Measurements from ENCODE around the gene HOXA13. TPM values are rescaled to one million over a fixed set of nuclear protein-coding genes. Genes with fewer than 3 reads are reported as not detected.
A peak's percentile ranks its signal among the peaks of the same experiment; 100 is the strongest.

Gene HOXA13
- total and polyA plus RNA-seq, 2 experiments from 2014 or later, result not detected

DNA sequence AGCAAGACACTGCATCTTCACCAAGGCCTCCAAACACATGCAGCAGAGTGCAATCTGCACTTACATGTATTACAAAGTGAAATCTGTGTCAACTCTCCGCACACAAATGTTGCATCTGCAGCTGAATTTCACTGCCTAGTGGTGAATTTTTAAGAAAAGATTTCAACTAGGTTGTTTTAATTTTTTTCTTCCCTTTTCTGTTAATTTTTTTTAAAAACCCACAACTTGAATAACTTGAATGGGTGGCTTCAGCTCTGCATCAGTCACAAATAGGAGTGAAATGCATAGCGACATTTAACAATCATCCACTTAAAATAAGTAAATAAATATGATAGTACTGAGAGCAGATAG, 5.9 kb downstream of the HOXA13 start:
- Histone ChIP-seq H2AFZ (no peak overlapping the region), H3K4me2 (no peak overlapping the region), H3K27ac (ENCODE audit: low read depth) (no peak overlapping the region), H3K4me1 (ENCODE audit: insufficient read depth) (peaks cover 26% of the 10 kb centered on the region), H3K4me3 (no peak overlapping the region), H4K20me1 (replicated peaks; ENCODE audit: insufficient read depth) (peaks cover 33% of the 10 kb centered on the region), H3F3A (replicated peaks; ENCODE audit: low read depth) (peaks cover 32% of the 10 kb centered on the region), H3K9me2 (ENCODE audit: insufficient read depth) (no peaks in the 10 kb centered on the region), H3K27me3 (ENCODE audit: insufficient read depth) (peaks cover 100% of the 10 kb centered on the region), H3K79me2 (replicated peaks; ENCODE audit: insufficient read depth) (no peaks in the 10 kb centered on the region), H3K36me3 (ENCODE audit: insufficient read depth) (no peaks in the 10 kb centered on the region)
- DNase-seq (ENCODE audit: low spot score) (no peak), ATAC-seq (no peak)
- H3K9me3 Mint-ChIP-seq, result no peaks in the 10 kb centered on the region
- H3K4me3 Mint-ChIP-seq, result no peak overlapping the region
- peaks cover 12% of the 10 kb centered on the region for H3K4me1 Mint-ChIP-seq
- no peak overlapping the region for H3K27ac Mint-ChIP-seq
- H3K27me3 Mint-ChIP-seq (ENCODE audit: insufficient read depth, low read depth, poor library complexity), result peaks cover 95% of the 10 kb centered on the region
- TF ChIP-seq, protein P1, sequence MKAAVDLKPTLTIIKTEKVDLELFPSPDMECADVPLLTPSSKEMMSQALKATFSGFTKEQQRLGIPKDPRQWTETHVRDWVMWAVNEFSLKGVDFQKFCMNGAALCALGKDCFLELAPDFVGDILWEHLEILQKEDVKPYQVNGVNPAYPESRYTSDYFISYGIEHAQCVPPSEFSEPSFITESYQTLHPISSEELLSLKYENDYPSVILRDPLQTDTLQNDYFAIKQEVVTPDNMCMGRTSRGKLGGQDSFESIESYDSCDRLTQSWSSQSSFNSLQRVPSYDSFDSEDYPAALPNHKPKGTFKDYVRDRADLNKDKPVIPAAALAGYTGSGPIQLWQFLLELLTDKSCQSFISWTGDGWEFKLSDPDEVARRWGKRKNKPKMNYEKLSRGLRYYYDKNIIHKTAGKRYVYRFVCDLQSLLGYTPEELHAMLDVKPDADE (IDR thresholded peaks at IDR 0.05), result no peak
- TF ChIP-seq EZH2 (IDR thresholded peaks at IDR 0.05; ENCODE audit: low read depth, unreplicated experiment), result peak; percentile 5
- H3K36me3 Mint-ChIP-seq (ENCODE audit: low read depth), result no peaks in the 10 kb centered on the region

DNA sequence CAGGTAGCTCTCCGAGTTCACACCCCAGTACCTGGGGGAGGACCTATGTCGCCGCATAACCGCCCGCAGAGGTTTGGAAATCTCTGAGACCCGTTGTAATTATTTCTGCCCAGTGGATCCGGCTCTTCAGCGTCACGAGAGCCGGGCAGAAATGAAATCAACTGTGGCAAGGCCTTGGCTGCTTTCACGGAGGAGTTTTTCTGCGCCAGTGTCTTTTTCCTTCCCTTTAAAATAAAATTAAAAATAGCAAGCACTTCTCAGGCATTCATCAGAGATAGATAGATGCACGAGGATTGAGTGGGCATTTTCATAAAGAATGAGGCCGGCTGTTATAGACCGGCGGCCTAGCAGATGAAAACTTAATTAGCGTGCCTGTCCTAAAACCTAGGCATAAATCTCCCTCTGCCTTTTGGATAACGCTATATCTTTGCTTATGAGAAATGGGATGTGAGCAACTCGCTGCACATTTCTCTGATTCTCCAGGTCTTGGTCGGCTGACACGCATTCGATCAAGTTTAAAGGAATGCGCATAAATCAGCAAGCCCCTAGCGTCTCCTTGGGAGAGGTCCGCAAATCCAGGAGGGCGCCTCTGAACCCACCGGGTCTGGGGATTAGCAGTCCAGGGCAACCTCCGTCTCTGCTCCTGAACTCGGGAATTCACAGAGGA, 6.4 kb downstream of the HOXA13 start:
- Mint-ChIP-seq H3K4me3 (no peak overlapping the region), H3K4me1 (peaks cover 15% of the 10 kb centered on the region), H3K27ac (no peak overlapping the region), H3K27me3 (ENCODE audit: insufficient read depth, low read depth, poor library complexity) (peaks cover 95% of the 10 kb centered on the region), H3K36me3 (ENCODE audit: low read depth) (no peaks in the 10 kb centered on the region), H3K9me3 (no peaks in the 10 kb centered on the region; the same call in 2 of the 3 replicates)
- H3K36me3 ChIP-seq (ENCODE audit: insufficient read depth), result no peaks in the 10 kb centered on the region
- H3K4me1 ChIP-seq (ENCODE audit: insufficient read depth), result peaks cover 31% of the 10 kb centered on the region
- peaks cover 100% of the 10 kb centered on the region for H3K27me3 ChIP-seq (ENCODE audit: insufficient read depth)
- H2AFZ ChIP-seq, result no peak overlapping the region
- no peak overlapping the region for H3K4me3 ChIP-seq
- peaks cover 33% of the 10 kb centered on the region for H4K20me1 ChIP-seq (replicated peaks; ENCODE audit: insufficient read depth)
- no peaks in the 10 kb centered on the region for H3K9me2 ChIP-seq (ENCODE audit: insufficient read depth)
- no peaks in the 10 kb centered on the region for H3K79me2 ChIP-seq (replicated peaks; ENCODE audit: insufficient read depth)
- no peak overlapping the region; the same call in 1 of the 2 replicates for H3K4me2 ChIP-seq
- peak; percentile 65 for DNase-seq (ENCODE audit: low spot score)
- no peak for ATAC-seq
- no peak overlapping the region for H3K27ac ChIP-seq (ENCODE audit: low read depth)
- TF ChIP-seq EZH2 (IDR thresholded peaks at IDR 0.05; ENCODE audit: low read depth, unreplicated experiment) (peak; percentile 88), EZH2phosphoT487 (IDR thresholded peaks at IDR 0.05; ENCODE audit: unreplicated experiment) (peak; percentile 94), STAT1 (IDR thresholded peaks at IDR 0.05; ENCODE audit: unreplicated experiment) (no peak)
- peaks cover 37% of the 10 kb centered on the region for H3F3A ChIP-seq (replicated peaks; ENCODE audit: low read depth)

DNA sequence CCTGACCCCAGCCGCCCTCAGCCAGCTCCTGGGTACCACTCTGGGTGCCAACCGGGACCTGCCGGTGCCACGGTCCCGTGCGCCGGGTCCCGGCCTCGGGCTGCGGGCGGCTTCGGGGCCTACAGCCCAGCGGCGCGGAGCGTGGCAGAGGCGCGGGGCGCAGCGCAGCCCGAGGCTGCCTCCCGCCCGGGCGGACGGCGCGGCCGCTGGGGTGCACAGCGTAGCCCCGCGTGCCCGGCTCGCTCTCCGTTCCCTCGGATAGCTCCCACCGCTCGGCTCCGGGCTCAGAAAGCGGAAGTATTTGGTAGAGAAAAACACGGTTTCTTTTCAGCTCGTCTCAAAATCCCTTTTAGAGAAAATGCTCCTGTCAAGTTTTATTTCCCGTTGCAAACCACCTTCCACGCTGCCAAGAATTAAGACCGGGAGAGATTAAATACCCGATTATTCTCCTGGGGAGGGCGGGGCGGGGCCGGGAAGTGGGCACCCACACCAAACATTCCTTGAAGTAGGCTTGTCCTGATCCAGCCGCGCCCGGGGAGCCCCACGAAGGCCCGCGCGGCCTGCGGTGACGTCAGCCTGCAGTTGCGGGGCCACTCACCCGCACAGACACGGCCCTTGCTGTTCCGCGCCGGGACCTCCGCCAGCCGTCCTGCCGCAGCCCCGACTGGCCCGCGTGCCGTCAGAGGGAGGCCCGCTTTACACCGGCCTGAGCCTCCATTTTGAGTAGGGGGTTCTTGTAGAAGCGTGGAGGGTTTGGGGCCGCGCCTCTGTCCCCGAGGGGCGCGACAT, 7.2 kb downstream of the HOXA13 start:
- no peak overlapping the region for H3K27ac Mint-ChIP-seq
- H3K36me3 Mint-ChIP-seq (ENCODE audit: low read depth), result no peaks in the 10 kb centered on the region
- no peaks in the 10 kb centered on the region for H3K79me2 ChIP-seq (replicated peaks; ENCODE audit: insufficient read depth)
- no peak overlapping the region for H3K27ac ChIP-seq (ENCODE audit: low read depth)
- H3K27me3 Mint-ChIP-seq (ENCODE audit: insufficient read depth, low read depth, poor library complexity), result peaks cover 95% of the 10 kb centered on the region
- H4K20me1 ChIP-seq (replicated peaks; ENCODE audit: insufficient read depth), result peaks cover 31% of the 10 kb centered on the region
- peaks cover 22% of the 10 kb centered on the region for H3K4me1 Mint-ChIP-seq
- ATAC-seq (peak; percentile 23), DNase-seq (ENCODE audit: low spot score) (no peak)
- peaks cover 36% of the 10 kb centered on the region for H3F3A ChIP-seq (replicated peaks; ENCODE audit: low read depth)
- H3K4me2 ChIP-seq, result peak overlapping the region; percentile 48; the same call in 1 of the 2 replicates
- H3K4me3 ChIP-seq, result peak overlapping the region; percentile 40
- no peaks in the 10 kb centered on the region for H3K36me3 ChIP-seq (ENCODE audit: insufficient read depth)
- TF ChIP-seq ZNF331 (CRISPR knock-in tag; IDR thresholded peaks at IDR 0.05; ENCODE audit: low read depth) (no peak), POLR2AphosphoS5 (IDR thresholded peaks at IDR 0.05; ENCODE audit: low read depth) (no peak), STAT1 (IDR thresholded peaks at IDR 0.05; ENCODE audit: unreplicated experiment) (no peak), EZH2 (IDR thresholded peaks at IDR 0.05; ENCODE audit: low read depth, unreplicated experiment) (peak; percentile 78), CREB1 (CRISPR knock-in tag; IDR thresholded peaks at IDR 0.05; ENCODE audit: low read depth) (0 out of 2 replicates have a peak, but pooled peaks have one; percentile 1), ZNF114 (CRISPR knock-in tag; IDR thresholded peaks at IDR 0.05) (no peak), JUNB (IDR thresholded peaks at IDR 0.05; ENCODE audit: unreplicated experiment) (no peak), EZH2phosphoT487 (IDR thresholded peaks at IDR 0.05; ENCODE audit: unreplicated experiment) (no peak)
- peaks cover 38% of the 10 kb centered on the region for H3K4me1 ChIP-seq (ENCODE audit: insufficient read depth)
- no peak overlapping the region for H2AFZ ChIP-seq
- H3K9me3 Mint-ChIP-seq, result no peaks in the 10 kb centered on the region; the same call in 2 of the 3 replicates
- peaks cover 100% of the 10 kb centered on the region for H3K27me3 ChIP-seq (ENCODE audit: insufficient read depth)
- H3K9me2 ChIP-seq (ENCODE audit: insufficient read depth), result no peaks in the 10 kb centered on the region
- no peak overlapping the region; the same call in 2 of the 3 replicates for H3K4me3 Mint-ChIP-seq

All from GM23338 (cell line).